HL-60 (cell line): Measurements from ENCODE around the gene NHERF1.

Source experiments
- DNase-seq, 2 experiments: peaks; one replicate each; pipeline ENCODE4 v3.0.0-alpha.2; 2010 to 2020; ENCODE audit warnings: low read depth in 1 of 2, low spot score in 1 of 2
- H3K27ac ChIP-seq: fragments of 250-450 bp; sonication (Bioruptor Pico); replicated peaks from 2 replicates; pipeline ENCODE4 v1.5.1; 2020; ENCODE audit warnings: mild to moderate bottlenecking, moderate library complexity
- H3K27me3 ChIP-seq: fragments of 250-450 bp; sonication (Bioruptor Pico); 2 replicates; pipeline ENCODE4 v1.5.1; 2021; ENCODE audit warnings: mild to moderate bottlenecking, moderate library complexity; ENCODE audit not compliant: insufficient read depth, poor library complexity, severe bottlenecking
- H3K4me3 ChIP-seq: replicated peaks from 2 replicates; pipeline ENCODE4 v1.5.1; 2011; ENCODE audit warnings: mild to moderate bottlenecking, control low read depth, low read length; ENCODE audit not compliant: insufficient read depth
- GABPA ChIP-seq: IDR thresholded peaks from 2 replicates; pipeline ENCODE4 v1.6.1; 2012; ENCODE audit warnings: low read depth
- POLR2AphosphoS5 ChIP-seq: IDR thresholded peaks from 2 replicates; pipeline ENCODE4 v1.6.1; 2012; ENCODE audit warnings: low read depth
- SPI1 ChIP-seq: IDR thresholded peaks from 2 replicates; pipeline ENCODE4 v1.6.1; 2012; ENCODE audit warnings: low read depth, mild to moderate bottlenecking, borderline replicate concordance
- TF ChIP-seq, protein P1 (sequence below): IDR thresholded peaks from 2 replicates; pipeline ENCODE4 v1.6.1; 2012; ENCODE audit warnings: low read depth; ENCODE audit not compliant: insufficient replicate concordance
- TF ChIP-seq, protein P2 (sequence below): IDR thresholded peaks from one replicate; pipeline ENCODE4 v1.5.1; 2011; ENCODE audit warnings: low read length, control low read depth, inconsistent platforms; ENCODE audit not compliant: insufficient read depth

Gene NHERF1

DNA sequence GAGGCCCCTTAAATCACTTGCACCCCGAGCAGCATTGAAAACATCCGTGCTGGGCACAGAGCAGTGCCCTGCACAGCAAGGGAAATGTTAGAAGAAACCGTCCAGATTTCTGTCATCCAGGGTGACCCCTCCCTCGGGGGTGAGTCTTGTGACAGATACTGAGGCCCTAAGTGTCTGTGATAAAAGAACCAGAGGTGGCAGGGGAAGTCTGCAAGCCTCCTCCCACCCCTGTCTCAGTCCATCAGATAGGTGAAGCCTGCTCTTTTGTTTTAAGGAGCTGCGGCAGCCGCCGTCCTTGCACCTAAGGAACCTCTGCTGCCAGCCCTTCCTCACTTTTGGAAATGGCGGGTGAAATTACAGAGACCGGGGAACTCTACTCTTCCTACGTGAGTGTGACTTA, 28.6 kb downstream of the NHERF1 start:
- no peak for TF ChIP-seq GABPA
- TF ChIP-seq, protein P1, sequence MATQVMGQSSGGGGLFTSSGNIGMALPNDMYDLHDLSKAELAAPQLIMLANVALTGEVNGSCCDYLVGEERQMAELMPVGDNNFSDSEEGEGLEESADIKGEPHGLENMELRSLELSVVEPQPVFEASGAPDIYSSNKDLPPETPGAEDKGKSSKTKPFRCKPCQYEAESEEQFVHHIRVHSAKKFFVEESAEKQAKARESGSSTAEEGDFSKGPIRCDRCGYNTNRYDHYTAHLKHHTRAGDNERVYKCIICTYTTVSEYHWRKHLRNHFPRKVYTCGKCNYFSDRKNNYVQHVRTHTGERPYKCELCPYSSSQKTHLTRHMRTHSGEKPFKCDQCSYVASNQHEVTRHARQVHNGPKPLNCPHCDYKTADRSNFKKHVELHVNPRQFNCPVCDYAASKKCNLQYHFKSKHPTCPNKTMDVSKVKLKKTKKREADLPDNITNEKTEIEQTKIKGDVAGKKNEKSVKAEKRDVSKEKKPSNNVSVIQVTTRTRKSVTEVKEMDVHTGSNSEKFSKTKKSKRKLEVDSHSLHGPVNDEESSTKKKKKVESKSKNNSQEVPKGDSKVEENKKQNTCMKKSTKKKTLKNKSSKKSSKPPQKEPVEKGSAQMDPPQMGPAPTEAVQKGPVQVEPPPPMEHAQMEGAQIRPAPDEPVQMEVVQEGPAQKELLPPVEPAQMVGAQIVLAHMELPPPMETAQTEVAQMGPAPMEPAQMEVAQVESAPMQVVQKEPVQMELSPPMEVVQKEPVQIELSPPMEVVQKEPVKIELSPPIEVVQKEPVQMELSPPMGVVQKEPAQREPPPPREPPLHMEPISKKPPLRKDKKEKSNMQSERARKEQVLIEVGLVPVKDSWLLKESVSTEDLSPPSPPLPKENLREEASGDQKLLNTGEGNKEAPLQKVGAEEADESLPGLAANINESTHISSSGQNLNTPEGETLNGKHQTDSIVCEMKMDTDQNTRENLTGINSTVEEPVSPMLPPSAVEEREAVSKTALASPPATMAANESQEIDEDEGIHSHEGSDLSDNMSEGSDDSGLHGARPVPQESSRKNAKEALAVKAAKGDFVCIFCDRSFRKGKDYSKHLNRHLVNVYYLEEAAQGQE: no peak
- TF ChIP-seq POLR2AphosphoS5: no peak
- TF ChIP-seq, protein P2, sequence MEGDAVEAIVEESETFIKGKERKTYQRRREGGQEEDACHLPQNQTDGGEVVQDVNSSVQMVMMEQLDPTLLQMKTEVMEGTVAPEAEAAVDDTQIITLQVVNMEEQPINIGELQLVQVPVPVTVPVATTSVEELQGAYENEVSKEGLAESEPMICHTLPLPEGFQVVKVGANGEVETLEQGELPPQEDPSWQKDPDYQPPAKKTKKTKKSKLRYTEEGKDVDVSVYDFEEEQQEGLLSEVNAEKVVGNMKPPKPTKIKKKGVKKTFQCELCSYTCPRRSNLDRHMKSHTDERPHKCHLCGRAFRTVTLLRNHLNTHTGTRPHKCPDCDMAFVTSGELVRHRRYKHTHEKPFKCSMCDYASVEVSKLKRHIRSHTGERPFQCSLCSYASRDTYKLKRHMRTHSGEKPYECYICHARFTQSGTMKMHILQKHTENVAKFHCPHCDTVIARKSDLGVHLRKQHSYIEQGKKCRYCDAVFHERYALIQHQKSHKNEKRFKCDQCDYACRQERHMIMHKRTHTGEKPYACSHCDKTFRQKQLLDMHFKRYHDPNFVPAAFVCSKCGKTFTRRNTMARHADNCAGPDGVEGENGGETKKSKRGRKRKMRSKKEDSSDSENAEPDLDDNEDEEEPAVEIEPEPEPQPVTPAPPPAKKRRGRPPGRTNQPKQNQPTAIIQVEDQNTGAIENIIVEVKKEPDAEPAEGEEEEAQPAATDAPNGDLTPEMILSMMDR: no peak
- TF ChIP-seq SPI1: no peak
- peak overlapping the region; percentile 55 for H3K27ac ChIP-seq
- no peak for DNase-seq

DNA sequence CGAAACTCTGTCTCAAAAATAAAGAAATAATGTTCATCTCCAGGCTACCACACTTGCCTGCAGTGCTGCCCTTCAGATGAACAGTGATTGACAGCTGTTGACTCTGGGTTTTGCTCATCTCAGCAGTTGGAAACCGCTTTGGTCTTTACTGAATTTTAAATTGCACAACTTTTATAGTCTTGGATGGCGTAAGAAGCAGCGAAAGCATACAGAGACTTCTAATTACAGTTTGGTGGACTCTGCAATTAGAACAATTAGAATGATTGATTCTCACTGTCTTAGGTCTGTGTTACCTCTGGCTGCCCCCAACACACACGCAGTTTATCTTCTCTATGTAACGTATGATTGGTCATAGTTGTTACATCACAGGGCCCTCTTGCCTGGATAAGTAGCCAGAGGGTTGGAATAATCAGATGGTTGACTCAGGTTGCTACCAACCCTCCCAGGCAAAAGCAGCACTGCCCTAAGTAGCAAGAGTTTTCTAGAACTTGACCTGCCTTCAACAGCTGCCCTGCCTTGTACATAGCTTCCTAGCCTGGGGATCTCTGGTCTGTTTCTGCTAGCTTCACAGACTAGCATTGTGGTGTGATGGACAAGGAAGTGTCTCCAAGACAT, 29.6 kb downstream of the NHERF1 start:
- TF ChIP-seq POLR2AphosphoS5 (no peak), SPI1 (no peak), GABPA (no peak)
- TF ChIP-seq, protein P2: no peak
- TF ChIP-seq, protein P1: no peak
- Histone ChIP-seq H3K4me3 (no peak overlapping the region), H3K27me3 (no peaks in the 10 kb centered on the region), H3K27ac (peak overlapping the region; percentile 55)
- DNase-seq: peak; percentile 58 to 61

More for the DNA sequence above, 28.6 kb downstream of the NHERF1 start:
- peak overlapping the region; percentile 98 for H3K4me3 ChIP-seq
- no peaks in the 10 kb centered on the region for H3K27me3 ChIP-seq

DNA sequence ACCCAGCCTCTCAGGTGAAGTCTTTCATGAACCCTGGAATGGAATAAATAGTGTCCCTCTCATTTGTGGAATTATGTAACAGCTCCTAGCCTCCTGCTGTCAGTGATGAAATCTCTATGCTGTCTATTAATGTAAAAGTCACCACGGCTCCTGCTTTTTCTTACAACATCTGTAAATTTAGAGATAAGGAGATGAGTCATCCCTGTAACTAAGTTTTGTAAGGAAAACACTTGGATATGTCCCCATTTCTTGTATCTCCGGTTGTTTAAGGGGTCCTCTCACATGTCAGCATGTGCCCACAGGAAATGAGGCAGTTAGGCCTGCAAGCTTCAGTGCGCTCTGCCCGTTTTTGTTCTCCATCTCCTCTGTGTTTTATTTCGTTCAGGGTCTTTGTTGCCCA, 30.5 kb downstream of the NHERF1 start:
- Histone ChIP-seq H3K27me3 (no peaks in the 10 kb centered on the region), H3K4me3 (no peak overlapping the region), H3K27ac (peak overlapping the region; percentile 84)
- peak; percentile 43; the same call in 1 of the 2 replicates for TF ChIP-seq POLR2AphosphoS5
- TF ChIP-seq, protein P2: no peak
- DNase-seq: peak; percentile 50 to 95

DNA sequence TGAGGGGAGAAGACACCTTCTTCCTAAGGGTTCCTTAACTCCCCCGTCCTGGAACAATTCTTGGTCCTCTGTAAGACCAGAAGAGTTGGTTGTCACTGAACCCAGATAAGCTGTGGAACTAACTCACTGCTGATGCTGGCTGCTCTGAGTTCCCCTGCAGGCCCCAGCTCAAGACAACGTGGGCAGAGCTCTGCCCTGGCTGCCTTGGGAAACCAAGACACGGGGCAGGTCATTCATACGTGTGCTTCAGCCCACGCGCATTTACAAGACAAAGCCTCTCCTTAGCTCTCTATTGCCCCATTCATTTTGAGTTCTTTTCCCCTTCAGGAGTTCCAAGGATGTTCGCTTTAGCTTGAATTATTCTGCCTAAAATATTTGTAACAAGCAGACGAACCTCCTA, 31.1 kb downstream of the NHERF1 start:
- TF ChIP-seq, protein P1: no peak
- TF ChIP-seq POLR2AphosphoS5: no peak
- TF ChIP-seq, protein P2: no peak
- no peak for TF ChIP-seq GABPA
- TF ChIP-seq SPI1: no peak
- DNase-seq: peak in 1 of 2 experiments; percentile 23
- Histone ChIP-seq H3K27ac (peak overlapping the region; percentile 84), H3K4me3 (no peak overlapping the region), H3K27me3 (no peaks in the 10 kb centered on the region)
